GM18907 (cell line): ENCODE results near the gene DXO.

Source experiments
- ATAC-seq: cut with Tn5 transposase; IDR thresholded peaks from one replicate; pipeline ENCODE4 v1.9.1; 2021; ENCODE audit warnings: mild to moderate bottlenecking, moderate library complexity; ENCODE audit not compliant: unreplicated experiment

The DXO gene

DNA sequence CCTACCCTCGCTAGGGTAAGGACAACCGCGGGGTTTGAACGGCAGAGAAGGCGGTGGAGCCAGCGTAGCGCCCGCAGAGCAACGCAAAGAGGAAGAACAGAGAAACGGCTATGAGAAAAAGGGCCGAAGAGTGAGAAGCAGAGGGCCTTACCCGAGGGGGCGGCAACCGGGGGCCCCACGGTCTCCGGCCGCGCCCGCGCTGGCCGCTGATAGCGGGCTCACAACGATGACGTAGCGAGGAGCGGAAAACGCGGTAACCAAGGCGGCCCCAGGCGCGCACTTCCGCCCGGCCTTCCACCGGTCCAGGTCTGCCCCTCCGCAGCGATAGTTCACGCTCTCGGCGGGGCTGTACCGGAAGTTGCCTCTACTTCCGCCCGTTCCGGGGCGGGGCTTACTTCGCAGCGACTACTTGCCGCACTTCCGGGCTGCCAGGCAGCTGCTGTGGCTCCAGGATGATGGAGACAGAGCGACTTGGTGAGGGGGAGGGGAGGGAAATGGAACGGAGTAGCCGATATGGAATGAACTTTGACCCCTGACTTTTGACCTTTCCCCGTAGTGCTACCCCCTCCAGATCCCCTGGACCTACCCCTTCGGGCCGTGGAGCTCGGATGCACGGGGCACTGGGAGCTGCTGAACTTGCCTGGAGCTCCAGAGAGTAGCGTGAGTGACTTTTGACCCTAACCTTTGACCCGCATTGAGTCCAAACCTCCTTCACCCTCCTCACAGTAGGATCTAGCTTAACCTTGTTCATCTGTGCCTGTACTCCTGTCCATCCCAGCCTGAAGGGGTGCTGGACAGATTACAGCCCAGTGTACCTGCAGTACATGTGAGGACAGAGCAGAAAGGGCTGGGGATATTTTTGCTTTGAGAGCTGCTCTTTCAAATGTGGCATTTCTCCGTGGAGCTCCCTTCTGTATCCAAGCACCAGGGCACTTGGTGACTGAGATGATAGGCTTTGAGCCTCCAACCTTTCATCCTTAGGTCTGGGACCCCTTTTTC, 12.9 kb downstream of the DXO start, which contains the start of the genes NELFE and SKIC2:
NELFE (minus strand) TSS at position 231 of the 999 bp plus-strand sequence. CDS start 525 bp downstream, outside the sequence.
SKIC2 (plus strand) TSS at position 435 of the 999 bp plus-strand sequence; CDS start at position 453, 18 bp downstream.
- peak; percentile 92 for ATAC-seq

DNA sequence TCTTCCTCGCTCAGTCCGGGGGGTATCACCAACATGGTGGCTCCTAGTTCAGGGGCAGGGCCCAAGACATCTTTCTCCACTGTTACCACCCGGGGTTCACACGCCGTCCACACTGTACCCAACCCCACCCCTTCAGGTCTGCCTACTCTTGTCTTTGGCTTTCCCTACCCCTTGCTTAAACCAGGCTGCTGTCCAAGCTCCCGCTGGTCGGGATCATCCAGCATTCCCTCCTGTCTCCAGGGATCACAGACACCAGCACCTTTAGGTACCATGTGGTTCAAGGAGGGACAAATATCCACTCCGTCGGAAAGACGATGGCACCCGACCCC, 13.6 kb downstream of the DXO start:
- ATAC-seq = peak; percentile 18

DNA sequence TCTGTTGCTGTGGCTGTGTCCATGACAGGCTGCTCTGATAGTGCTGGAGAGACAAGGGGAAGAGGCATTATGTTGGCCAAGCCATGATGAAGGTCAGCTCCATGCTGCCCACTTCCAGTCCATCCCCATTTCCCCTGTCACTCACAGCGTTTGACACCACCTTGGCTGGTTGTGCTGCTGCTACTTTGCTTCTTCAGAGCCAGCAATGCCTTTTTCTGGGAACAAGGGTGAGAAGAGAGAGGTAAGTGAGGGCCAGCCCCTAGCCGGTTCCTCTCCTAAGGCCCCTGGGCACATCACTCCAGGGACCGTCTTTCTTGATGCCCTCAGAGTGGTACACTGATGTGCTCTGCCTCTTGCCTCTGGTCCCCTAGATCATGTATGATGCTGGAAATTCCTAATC, 15.1 kb downstream of the DXO start:
- ATAC-seq = no peak

DNA sequence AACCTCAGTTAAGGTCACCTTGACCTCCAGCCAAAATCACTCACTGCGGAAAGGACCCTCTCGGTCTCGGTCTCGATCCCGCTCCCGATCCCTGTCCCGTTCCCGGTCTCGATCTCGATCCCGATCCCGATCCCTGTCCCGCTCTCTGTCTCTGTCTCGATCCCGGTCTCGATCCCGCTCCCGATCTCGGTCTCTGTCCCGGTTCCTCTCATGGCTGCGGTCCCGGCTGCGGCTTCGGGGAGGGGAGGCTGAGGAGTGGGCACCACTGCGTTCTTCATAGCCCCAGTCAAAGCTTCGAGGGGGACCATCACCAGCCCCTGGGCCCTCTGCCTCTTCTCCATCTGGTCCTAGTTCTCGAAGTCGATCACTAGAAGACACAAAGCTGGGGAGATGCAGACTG, 17.4 kb downstream of the DXO start:
- ATAC-seq = no peak

DNA sequence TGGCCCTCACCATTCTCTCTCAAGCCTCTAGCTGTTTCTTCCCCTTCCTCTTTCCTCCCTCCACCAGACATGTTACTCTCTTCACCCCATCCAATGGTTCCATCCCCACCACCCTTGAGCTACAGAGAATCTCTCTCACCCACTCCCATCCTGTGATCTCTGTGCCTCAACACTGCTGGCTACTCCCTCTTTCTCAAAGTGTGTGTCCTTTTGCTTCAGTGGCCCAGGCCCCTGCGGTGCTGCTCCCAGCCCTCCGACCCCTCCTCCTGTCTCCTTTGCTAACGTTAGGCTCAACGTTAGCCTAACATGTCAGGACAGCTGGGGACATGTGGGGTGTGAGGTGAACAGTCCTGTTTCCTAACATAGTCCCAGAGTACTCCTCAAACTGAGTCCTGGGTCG, 19.0 kb downstream of the DXO start:
- ATAC-seq = no peak

DNA sequence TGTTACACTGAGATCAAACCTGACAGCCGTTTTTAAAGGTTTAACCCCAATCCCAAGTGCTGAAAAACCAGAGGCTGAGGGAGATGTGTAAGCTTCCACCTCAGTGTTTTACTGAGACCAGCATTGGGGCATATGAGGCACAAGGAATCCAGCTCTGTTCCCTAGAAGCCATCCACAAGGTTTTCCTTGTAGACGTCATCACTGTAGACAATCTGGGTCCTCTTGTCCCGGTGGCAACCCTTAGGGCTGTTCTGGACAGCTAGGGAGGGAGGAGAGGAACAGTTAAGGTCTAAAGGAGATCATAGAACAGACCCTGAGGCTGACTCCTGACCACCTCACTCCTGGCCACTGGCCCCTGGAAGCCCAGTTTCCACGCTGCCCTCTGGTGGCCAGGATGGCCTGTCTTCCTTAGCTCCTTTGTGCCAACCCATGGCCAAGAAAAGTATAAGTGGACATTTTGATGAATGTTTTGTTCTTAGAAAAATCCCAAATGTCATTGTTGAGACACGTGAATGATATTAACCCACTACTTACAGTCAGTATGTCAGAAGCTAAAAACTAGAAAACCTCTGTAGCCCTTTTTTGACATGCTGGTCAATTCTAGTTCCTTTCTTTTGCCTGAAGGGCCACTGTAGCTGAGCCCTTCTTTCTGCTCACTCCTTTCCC, 19.7 kb downstream of the DXO start:
- no peak for ATAC-seq

DNA sequence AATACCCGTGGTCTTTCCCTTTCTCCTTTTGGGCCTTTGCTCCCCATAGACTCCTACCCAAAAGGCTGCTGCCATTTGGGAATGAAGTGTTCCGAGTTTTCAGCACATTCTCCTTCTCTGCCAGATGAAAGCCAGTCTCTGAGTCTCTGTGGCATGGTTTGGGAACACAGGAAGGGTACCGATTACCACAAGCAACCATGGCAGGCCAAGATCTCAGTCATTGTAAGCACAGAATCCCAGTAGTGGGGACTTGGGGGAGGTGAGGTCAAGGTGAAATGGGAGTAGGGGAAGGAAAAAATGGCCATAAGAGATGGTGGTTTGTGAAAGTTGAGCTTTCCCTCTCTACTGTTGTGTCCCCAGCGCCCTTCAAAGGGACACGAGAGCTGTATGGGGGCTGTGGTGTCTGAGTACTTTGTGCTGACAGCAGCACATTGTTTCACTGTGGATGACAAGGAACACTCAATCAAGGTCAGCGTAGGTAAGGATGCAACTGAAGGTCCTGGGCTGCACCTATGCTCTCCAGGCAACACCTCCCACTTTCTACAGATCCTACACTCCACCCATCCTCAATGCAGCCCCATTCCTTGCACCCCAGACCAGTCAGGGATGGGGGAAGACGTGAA, 21.9 kb downstream of the DXO start:
- ATAC-seq = no peak

DNA sequence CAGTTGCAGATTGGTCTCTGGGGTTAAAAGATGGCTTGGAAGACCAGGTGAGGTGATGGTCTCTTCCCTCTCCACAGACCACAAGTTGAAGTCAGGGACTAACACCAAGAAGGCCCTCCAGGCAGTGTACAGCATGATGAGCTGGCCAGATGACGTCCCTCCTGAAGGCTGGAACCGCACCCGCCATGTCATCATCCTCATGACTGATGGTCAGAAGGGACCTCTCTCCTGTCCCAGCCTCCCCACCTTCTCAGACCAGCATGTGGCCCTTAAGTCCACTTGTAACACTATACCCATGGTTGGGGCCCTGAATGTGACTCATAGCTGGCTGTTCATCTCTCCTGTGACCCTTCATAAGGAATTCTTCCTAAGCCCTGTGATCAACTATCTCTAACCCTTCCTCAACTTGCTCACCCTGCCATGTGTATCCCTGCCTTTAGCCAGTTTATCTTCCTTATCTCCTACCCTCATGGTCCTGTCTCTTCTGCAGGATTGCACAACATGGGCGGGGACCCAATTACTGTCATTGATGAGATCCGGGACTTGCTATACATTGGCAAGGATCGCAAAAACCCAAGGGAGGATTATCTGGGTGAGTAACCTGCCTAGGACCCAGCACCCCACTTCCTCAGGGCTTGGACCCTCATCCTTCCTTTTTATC, 23.1 kb downstream of the DXO start:
- no peak for ATAC-seq

DNA sequence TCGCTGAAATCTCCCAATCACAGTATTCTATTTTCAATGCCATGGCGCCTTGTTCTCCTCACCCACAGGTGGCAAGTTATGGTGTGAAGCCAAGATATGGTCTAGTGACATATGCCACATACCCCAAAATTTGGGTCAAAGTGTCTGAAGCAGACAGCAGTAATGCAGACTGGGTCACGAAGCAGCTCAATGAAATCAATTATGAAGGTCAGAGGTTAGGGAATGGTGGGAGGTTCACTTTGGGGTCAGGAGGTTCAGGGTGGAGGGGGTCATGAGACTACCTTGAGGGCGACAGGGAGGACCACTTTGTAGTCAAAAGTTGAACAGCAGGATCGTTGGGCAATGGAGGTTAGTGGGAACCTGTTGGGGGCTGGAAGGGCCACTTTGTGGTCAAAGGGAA, 23.6 kb downstream of the DXO start:
- no peak for ATAC-seq

DNA sequence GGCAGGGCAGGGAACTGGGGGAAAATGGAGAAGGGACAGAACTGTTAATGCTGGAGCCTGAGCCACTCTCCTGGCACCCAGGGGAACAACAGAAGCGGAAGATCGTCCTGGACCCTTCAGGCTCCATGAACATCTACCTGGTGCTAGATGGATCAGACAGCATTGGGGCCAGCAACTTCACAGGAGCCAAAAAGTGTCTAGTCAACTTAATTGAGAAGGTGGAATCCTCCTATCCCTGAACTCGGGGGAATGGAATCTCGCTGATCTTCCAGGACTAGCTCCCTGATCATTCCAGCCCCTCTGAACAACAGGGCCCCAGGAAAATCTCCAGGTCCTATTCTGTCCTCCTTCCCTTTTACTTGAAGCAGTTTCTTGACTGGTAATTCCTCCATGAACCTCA, 24.1 kb downstream of the DXO start:
- no peak for ATAC-seq

DNA sequence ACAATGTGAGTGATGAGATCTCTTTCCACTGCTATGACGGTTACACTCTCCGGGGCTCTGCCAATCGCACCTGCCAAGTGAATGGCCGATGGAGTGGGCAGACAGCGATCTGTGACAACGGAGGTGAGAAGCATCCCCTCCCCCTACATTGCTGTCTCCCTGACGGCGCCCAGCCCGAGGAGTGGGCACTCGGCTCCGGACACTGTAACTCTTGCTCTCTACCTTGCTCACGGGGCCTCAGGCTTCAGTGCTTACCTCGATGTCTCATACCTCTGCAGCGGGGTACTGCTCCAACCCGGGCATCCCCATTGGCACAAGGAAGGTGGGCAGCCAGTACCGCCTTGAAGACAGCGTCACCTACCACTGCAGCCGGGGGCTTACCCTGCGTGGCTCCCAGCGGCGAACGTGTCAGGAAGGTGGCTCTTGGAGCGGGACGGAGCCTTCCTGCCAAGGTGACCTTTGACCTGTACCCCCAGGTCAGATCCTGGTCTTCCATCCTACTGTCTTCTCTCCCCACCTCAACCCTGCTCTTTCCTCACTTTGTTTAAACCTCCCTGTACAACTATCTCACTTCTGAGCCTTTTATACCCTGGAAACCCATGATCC, 24.8 kb downstream of the DXO start:
- no peak for ATAC-seq

DNA sequence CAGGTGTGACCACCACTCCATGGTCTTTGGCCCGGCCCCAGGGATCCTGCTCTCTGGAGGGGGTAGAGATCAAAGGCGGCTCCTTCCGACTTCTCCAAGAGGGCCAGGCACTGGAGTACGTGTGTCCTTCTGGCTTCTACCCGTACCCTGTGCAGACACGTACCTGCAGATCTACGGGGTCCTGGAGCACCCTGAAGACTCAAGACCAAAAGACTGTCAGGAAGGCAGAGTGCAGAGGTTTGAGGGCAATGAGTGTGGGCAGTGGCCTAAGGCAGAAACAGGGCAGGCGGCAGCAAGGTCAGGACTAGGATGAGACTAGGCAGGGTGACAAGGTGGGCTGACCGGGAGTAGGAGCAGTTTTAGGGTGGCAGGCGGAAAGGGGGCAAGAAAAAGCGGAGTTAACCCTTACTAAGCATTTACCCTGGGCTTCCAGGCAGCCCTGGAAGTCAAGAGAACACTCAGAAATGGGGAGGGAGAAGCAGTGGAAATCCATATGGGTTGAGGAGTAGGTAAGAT, 25.5 kb downstream of the DXO start:
- ATAC-seq = no peak

DNA sequence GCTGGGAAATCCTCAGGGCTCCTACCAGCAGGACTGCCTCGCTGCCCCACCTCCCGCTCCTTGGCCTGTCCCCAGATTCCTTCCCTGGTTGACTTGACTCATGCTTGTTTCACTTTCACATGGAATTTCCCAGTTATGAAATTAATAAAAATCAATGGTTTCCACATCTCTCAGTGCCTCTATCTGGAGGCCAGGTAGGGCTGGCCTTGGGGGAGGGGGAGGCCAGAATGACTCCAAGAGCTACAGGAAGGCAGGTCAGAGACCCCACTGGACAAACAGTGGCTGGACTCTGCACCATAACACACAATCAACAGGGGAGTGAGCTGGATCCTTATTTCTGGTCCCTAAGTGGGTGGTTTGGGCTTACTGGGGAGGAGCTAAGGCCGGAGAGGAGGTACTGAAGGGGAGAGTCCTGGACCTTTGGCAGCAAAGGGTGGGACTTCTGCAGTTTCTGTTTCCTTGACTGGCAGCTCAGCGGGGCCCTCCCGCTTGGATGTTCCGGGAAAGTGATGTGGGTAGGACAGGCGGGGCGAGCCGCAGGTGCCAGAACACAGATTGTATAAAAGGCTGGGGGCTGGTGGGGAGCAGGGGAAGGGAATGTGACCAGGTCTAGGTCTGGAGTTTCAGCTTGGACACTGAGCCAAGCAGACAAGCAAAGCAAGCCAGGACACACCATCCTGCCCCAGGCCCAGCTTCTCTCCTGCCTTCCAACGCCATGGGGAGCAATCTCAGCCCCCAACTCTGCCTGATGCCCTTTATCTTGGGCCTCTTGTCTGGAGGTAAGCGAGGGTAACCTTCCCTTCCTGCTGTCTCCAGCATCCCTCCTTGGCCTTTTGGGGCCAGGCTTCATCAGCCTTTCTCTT, 26.2 kb downstream of the DXO start, which contains the start of gene CFB:
CFB (plus strand) TSS at position 589 of the 863 bp plus-strand sequence; CDS start at position 716, 127 bp downstream.
- ATAC-seq = no peak

DNA sequence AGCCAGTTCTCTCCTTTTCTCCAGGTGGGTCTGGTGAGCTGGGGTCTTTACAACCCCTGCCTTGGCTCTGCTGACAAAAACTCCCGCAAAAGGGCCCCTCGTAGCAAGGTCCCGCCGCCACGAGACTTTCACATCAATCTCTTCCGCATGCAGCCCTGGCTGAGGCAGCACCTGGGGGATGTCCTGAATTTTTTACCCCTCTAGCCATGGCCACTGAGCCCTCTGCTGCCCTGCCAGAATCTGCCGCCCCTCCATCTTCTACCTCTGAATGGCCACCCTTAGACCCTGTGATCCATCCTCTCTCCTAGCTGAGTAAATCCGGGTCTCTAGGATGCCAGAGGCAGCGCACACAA, 26.8 kb downstream of the DXO start:
- ATAC-seq = no peak

DNA sequence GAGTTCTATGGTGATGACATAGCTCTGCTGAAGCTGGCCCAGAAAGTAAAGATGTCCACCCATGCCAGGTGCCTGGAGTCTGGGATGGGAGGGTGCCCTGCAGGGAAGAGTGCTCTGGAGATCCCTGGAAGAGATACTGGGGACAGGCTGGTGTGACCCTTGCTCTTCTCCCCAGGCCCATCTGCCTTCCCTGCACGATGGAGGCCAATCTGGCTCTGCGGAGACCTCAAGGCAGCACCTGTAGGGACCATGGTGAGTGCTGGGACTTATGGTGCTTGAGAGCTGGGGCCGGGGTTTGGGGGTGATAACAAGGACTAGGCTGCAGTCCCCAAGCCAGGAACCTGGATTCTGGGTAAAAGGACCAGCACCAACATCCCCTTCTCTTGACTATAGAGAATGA, 28.2 kb downstream of the DXO start:
- no peak for ATAC-seq

DNA sequence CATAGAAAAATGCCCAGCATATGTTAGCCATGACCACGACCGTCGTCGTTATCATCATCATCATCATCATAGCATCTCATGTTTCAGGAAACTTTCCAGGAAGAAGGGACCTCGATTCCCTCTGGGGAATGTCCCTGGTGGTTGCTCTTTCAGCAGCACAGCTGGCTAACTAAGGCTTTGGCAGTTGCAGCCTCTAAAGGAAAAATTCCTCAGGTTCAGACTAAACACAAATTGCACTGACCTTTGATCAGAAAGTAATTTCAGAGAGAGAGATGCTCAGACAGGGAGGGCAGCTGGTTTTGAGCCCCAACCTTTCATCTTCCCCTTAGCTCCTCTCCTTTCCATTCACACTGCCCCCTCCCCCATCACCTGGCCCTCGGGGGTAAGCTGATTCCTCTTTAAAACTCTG, 31.7 kb downstream of the DXO start:
- ATAC-seq = no peak

DNA sequence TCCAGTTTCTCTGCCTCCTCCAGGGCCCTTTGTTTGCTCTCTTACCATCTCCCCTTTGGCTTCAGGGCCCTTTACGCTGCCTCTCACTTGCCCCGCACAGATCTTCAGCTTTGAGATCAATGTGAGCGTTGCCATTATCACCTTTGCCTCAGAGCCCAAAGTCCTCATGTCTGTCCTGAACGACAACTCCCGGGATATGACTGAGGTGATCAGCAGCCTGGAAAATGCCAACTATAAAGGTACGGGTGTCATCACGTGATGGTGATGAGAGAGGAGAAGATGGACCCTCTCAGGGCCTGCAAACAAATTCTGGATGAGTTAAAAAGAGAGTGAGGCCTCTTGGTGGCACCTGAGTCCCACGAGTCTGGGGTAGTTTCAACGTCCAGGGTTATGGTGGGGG, 36.1 kb downstream of the DXO start:
- no peak for ATAC-seq

DNA sequence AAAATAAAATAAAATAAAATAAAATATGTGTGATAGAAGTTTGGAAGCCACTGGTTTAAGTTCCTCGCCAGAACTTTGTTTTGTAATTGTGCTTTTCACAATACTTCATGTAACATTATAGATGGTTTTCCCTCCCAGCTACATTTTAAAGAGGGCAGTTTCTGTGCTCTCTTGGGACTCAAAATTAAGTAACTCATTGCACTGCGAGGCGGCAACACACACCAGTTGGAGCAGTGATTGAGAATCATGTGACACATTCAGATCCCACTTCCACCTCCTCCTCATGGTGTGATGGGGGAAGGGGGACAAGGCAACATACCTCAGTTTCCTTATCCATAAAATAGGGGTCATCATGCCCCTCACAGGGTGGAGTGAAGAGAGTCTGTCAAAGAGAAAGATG, 36.9 kb downstream of the DXO start:
- ATAC-seq = no peak

DNA sequence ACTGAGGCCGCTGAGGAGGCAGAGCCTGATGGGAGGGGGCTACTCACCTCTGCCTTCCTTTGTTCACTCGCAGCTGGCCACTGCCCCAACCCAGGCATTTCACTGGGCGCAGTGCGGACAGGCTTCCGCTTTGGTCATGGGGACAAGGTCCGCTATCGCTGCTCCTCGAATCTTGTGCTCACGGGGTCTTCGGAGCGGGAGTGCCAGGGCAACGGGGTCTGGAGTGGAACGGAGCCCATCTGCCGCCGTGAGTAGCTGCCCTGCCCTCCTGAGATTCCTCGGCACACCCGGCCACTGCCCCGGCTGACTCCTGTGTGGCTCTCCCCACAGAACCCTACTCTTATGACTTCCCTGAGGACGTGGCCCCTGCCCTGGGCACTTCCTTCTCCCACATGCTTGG, 38.4 kb downstream of the DXO start:
- no peak for ATAC-seq
